Esophagus muscularis mucosa (tissue), 4 donors: ENCODE data around the gene KRT13. TPM values are rescaled to one million over a fixed set of nuclear protein-coding genes. Genes with fewer than 3 reads are reported as not detected.

Source experiments
- DNase-seq: peaks from one replicate; pipeline ENCODE4 v3.0.0-alpha.2; 2017; ENCODE audit errors: extremely low spot score
- H3K27ac ChIP-seq, 4 donors: fragments of 200-600 bp; sonication (generic); replicated peaks in 1 of 4; 1 replicate in 3 of 4; 2 replicates in 1 of 4; pipeline ENCODE4 v1.5.1; 2016 to 2019; ENCODE audit warnings: mild to moderate bottlenecking in 1 of 4
- H3K27me3 ChIP-seq, 4 donors: fragments of 200-600 bp; sonication (generic); one replicate each; pipeline versions ENCODE4 v1.5.1 to v1.6.0; 2016 to 2019
- H3K36me3 ChIP-seq, 4 donors: fragments of 200-600 bp; sonication (generic); one replicate each; pipeline ENCODE4 v1.5.1; 2016 to 2019
- H3K4me1 ChIP-seq, 4 donors: fragments of 200-600 bp; sonication (generic); one replicate each; pipeline ENCODE4 v1.5.1; 2016 to 2019
- H3K4me3 ChIP-seq, 4 donors: fragments of 200-600 bp; sonication (generic); 1 replicate in 2 of 4; 2 replicates in 2 of 4; pipeline ENCODE4 v1.5.1; 2016 to 2019; ENCODE audit warnings: mild to moderate bottlenecking in 4 of 4, moderate library complexity in 1 of 4
- H3K9me3 ChIP-seq, 4 donors: fragments of 200-600 bp; sonication (generic); 1 replicate in 3 of 4; 2 replicates in 1 of 4; pipeline ENCODE4 v1.5.1; 2016 to 2019
- CTCF ChIP-seq, 3 experiments: fragments of 200-600 bp in 2 of 3; fragments of 450-650 bp in 1 of 3; sonication (generic) in 2 of 3; IDR thresholded peaks; one replicate each; pipeline ENCODE4 v1.5.1; 2017 to 2019; ENCODE audit warnings: antibody characterized with exemption in 3 of 3, mild to moderate bottlenecking in 2 of 3, moderate library complexity in 1 of 3
- EP300 ChIP-seq: sonication (generic); formaldehyde crosslinking; IDR thresholded peaks from one replicate; pipeline ENCODE4 v1.6.1; 2017; ENCODE audit warnings: antibody characterized with exemption
- POLR2A ChIP-seq: fragments of 450-650 bp; IDR thresholded peaks from one replicate; pipeline ENCODE4 v1.6.1; 2017; ENCODE audit warnings: antibody characterized with exemption, moderate library complexity, mild to moderate bottlenecking, low read depth
- POLR2AphosphoS5 ChIP-seq, 2 donors: sonication (generic); formaldehyde crosslinking; IDR thresholded peaks; one replicate each; pipeline ENCODE4 v1.6.1; 2017; ENCODE audit warnings: antibody characterized with exemption in 2 of 2
- WGBS: methylation state at CpG from one replicate; pipeline ENCODE4 v1.1.5; 2018; 5-methylcytosine and 5-hydroxymethylcytosine counted together
- intact Hi-C: fragments of 100-400 bp; cut with DNase I; formaldehyde crosslinking; loops from one replicate; pipeline ENCODE4 v1.15.1; 2023
- total RNA-seq, 4 donors: library from RNA; depleted of rRNA; stranded (reverse); fragments of >200 nt; gene quantifications; one replicate each; pipeline versions ENCODE4 v1.1.0 to v1.2.1, GENCODE V29; 2016

Gene KRT13
- total RNA-seq, 4 donors from 2014 or later, result 0.39 to 23.3 (median 0.52) TPM; not detected in 1

- Histone ChIP-seq H3K4me3 (no peak overlapping the region), H3K9me3 (no peaks in the 10 kb centered on the region), H3K4me1 (no peaks in the 10 kb centered on the region), H3K27me3 (peaks cover 0 to 7% (median 0%) of the 10 kb centered on the region in 4 donors), H3K27ac (no peak overlapping the region), H3K36me3 (no peaks in the 10 kb centered on the region)
- no peak for DNase-seq
- WGBS, result 90% methylated on average over 9 of the region's 9 CpGs
- TF ChIP-seq POLR2AphosphoS5 (IDR thresholded peaks at IDR 0.05), result no peak
- intact Hi-C loops, result no loop called here
Observed at GRCh38 chr17:41483531-41483930, 21.9 kb downstream of the KRT13 start.

DNA sequence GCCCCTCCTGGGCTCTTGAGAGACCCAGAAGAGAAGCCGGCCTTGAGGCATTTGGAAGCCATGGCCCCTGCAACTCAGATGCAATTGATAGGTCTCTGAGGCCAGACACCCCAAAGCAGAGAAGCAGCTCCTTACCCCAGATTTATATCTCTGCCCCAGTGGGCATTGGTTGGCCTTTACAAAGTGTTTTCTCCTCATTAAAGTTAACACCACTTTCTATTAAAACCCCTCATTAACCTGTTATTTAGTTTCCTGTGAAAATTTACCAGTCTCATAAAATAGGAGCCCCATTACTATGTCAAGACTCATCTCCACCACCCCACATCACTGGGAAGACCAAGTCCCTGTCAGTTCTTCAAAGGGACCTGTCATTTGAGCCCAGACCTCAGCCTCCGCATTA lies 24.4 kb downstream of the KRT13 start, which contains the start of gene KRT35:
Gene KRT35 (minus strand): TSS at position 116 of the 400 bp plus-strand sequence. CDS start 54 bp downstream, at position 62.
- H3K4me1 ChIP-seq, result no peaks in the 10 kb centered on the region
- TF ChIP-seq CTCF (IDR thresholded peaks at IDR 0.05) (no peak), POLR2AphosphoS5 (IDR thresholded peaks at IDR 0.05) (no peak), POLR2A (no peak), EP300 (no peak)
- intact Hi-C loops, result no loop called here
- no peak within 1 kb of the TSS for H3K4me3 ChIP-seq
- H3K9me3 ChIP-seq, result no peaks in the 10 kb centered on the region
- no peak within 1 kb of the TSS for H3K27ac ChIP-seq
- DNase-seq, result no peak
- no peaks in the 10 kb centered on the region for H3K27me3 ChIP-seq
- WGBS, result 100% methylated on average over 2 of the region's 2 CpGs
- no peaks in the 10 kb centered on the region for H3K36me3 ChIP-seq

DNA sequence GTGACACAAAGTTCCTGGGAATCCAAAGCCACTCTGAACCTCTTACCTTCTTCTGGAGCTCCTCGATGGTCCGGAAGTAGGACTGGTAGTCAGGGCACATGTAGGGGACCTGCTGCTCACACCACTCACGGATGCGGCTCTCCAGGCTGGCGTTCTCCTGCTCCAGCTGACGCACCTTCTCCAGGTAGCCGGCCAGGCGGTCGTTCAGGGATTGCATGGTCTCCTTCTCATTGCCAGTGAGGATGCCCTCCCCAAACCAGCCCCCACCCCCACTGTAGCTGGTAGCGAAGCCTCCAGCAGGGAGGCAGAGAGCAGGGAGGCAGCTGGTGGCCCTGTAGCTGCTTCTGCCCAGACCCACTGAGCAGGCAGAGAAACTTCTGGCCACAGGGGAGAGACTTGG lies 24.8 kb downstream of the KRT13 start:
- Histone ChIP-seq H3K27ac (no peak overlapping the region), H3K9me3 (no peaks in the 10 kb centered on the region), H3K4me3 (no peak overlapping the region), H3K27me3 (no peaks in the 10 kb centered on the region), H3K36me3 (no peaks in the 10 kb centered on the region), H3K4me1 (no peaks in the 10 kb centered on the region)
- no peak for DNase-seq
- TF ChIP-seq CTCF (IDR thresholded peaks at IDR 0.05) (no peak), EP300 (no peak), POLR2AphosphoS5 (IDR thresholded peaks at IDR 0.05) (no peak), POLR2A (no peak)
- intact Hi-C loops, result no loop called here
- WGBS, result 94% methylated on average over 8 of the region's 10 CpGs

DNA sequence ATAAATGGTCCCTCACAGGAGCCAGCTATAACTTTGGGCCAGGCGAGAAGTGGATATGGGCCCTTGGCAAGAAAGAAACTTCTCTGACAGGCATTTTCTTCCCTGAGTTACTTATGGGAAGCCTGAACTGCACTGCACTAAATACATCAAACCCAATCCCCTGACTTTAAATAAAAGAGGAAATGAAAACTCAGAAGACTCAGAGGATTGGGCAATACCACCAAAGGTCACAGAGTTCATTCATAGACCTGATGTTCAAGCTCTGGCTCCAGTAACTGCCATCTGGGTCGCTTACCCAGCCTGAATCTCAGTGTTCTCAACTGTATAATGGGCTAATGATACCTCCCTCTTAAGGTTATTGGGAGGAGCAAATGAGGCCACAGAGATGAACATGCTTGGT lies 25.3 kb downstream of the KRT13 start:
- Histone ChIP-seq H3K9me3 (no peaks in the 10 kb centered on the region), H3K27me3 (no peaks in the 10 kb centered on the region), H3K4me1 (no peaks in the 10 kb centered on the region), H3K4me3 (no peak overlapping the region), H3K36me3 (no peaks in the 10 kb centered on the region), H3K27ac (no peak overlapping the region)
- no peak for TF ChIP-seq EP300
- intact Hi-C loops, result no loop called here
- 58% methylated on average over 1 of the region's 2 CpGs for WGBS
- no peak for DNase-seq

DNA sequence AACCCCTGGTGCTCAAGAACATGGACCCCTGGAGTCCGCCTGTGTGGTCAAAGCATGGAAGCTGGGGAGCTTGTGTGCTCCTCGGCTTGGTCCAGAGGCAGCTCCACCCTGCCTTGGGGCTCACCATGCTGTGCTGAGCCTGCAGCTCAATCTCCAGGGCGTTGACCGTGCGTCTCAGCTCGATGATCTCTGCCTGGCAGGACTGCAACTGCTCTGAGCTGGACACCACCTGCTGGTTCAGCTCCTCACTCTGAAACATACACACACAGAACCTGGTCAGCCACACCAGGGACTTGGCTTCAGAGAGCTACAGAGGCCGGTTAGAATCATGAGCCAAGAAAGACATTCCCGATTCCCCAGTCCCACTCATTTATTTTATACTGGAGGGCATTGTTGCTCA lies 27.2 kb downstream of the KRT13 start:
- no peaks in the 10 kb centered on the region for H3K4me1 ChIP-seq
- no peak overlapping the region for H3K27ac ChIP-seq
- intact Hi-C loops, result no loop called here
- H3K4me3 ChIP-seq, result no peak overlapping the region
- no peaks in the 10 kb centered on the region for H3K27me3 ChIP-seq
- no peak for TF ChIP-seq POLR2AphosphoS5 (IDR thresholded peaks at IDR 0.05)
- TF ChIP-seq CTCF (IDR thresholded peaks at IDR 0.05), result no peak
- TF ChIP-seq POLR2A, result no peak
- TF ChIP-seq EP300, result no peak
- no peaks in the 10 kb centered on the region for H3K36me3 ChIP-seq
- WGBS, result 87% methylated on average over 3 of the region's 8 CpGs
- DNase-seq, result no peak
- no peaks in the 10 kb centered on the region for H3K9me3 ChIP-seq
